Measurements from ENCODE around the gene PRAMEF14.
"Not testable (repeated sequence)": the region's sequence is repeated elsewhere in the genome, so short reads cannot be mapped to it uniquely, and the experiment has no call there.

PRAMEF14 gene

GRCh38 chr1:13347034-13347433, at the start of gene PRAMEF14:
Gene PRAMEF14 (minus strand): TSS chr1:13347134. CDS start chr1:13345314, 1,820 bp downstream.
- not testable (repeated sequence) for DNase-seq (ENCODE audit: low read depth in 1 of 2, low spot score in 1 of 2)

- not testable (repeated sequence) for DNase-seq (ENCODE audit: low read depth in 1 of 2, low spot score in 1 of 2)
These were observed 48.4 kb upstream of the PRAMEF14 start for GRCh38 chr1:13395311-13395710.

- DNase-seq (ENCODE audit: low read depth in 1 of 2, low spot score in 1 of 2), result not testable (repeated sequence)
These were observed 47.8 kb upstream of the PRAMEF14 start for GRCh38 chr1:13394761-13395160.

- not testable (repeated sequence) for DNase-seq (ENCODE audit: low read depth in 1 of 2, low spot score in 1 of 2)
These were observed 46.1 kb upstream of the PRAMEF14 start for GRCh38 chr1:13393004-13393403.

GRCh38 chr1:13389332-13389731, 42.4 kb upstream of the PRAMEF14 start, which contains the start of gene PRAMEF17:
Gene PRAMEF17 (plus strand): TSS chr1:13389632. CDS start chr1:13389658, 26 bp downstream.
- not testable (repeated sequence) for DNase-seq (ENCODE audit: low read depth in 1 of 2, low spot score in 1 of 2)

- DNase-seq (ENCODE audit: low read depth in 1 of 2, low spot score in 1 of 2), result not testable (repeated sequence)
These were observed 33.4 kb upstream of the PRAMEF14 start for GRCh38 chr1:13380380-13380779.

- DNase-seq (ENCODE audit: low read depth in 1 of 2, low spot score in 1 of 2), result not testable (repeated sequence)
These were observed 32.0 kb upstream of the PRAMEF14 start for GRCh38 chr1:13378983-13379382.

- not testable (repeated sequence) for DNase-seq (ENCODE audit: low read depth in 1 of 2, low spot score in 1 of 2)
These were observed 21.6 kb upstream of the PRAMEF14 start for GRCh38 chr1:13368544-13368943.

- DNase-seq (ENCODE audit: low read depth in 1 of 2, low spot score in 1 of 2), result not testable (repeated sequence)
These were observed 19.6 kb upstream of the PRAMEF14 start for GRCh38 chr1:13366536-13366935.

- not testable (repeated sequence) for DNase-seq (ENCODE audit: low read depth in 1 of 2, low spot score in 1 of 2)
These were observed 18.0 kb upstream of the PRAMEF14 start for GRCh38 chr1:13364928-13365327.

- DNase-seq (ENCODE audit: low read depth in 1 of 2, low spot score in 1 of 2), result not testable (repeated sequence)
These were observed 15.4 kb upstream of the PRAMEF14 start for GRCh38 chr1:13362364-13362763.

GRCh38 chr1:13356774-13357173, 9.8 kb upstream of the PRAMEF14 start:
- DNase-seq (ENCODE audit: low read depth in 1 of 2, low spot score in 1 of 2), result not testable (repeated sequence)

- not testable (repeated sequence) for DNase-seq (ENCODE audit: low read depth in 1 of 2, low spot score in 1 of 2)
These were observed 7.5 kb upstream of the PRAMEF14 start for GRCh38 chr1:13354475-13354874.

- DNase-seq (ENCODE audit: low read depth in 1 of 2, low spot score in 1 of 2), result not testable (repeated sequence)
These were observed 6.5 kb upstream of the PRAMEF14 start for GRCh38 chr1:13353476-13353875.

- DNase-seq (ENCODE audit: low read depth in 1 of 2, low spot score in 1 of 2), result not testable (repeated sequence)
These were observed 4.4 kb downstream of the PRAMEF14 start for GRCh38 chr1:13342496-13342895.

GRCh38 chr1:13315281-13315680, 31.7 kb downstream of the PRAMEF14 start, which contains the start of gene PRAMEF15:
Gene PRAMEF15 (plus strand): TSS chr1:13315581. CDS start chr1:13318408, 2,827 bp downstream.
- DNase-seq (ENCODE audit: low read depth in 1 of 2, low spot score in 1 of 2), result not testable (repeated sequence)

- DNase-seq (ENCODE audit: low read depth in 1 of 2, low spot score in 1 of 2), result not testable (repeated sequence)
These were observed 43.7 kb downstream of the PRAMEF14 start, which contains the start of gene PRAMEF33 for GRCh38 chr1:13303239-13303638. Gene PRAMEF33 (plus strand): TSS chr1:13303539. CDS start chr1:13305955, 2,416 bp downstream.

- not testable (repeated sequence) for DNase-seq (ENCODE audit: low read depth in 1 of 2, low spot score in 1 of 2)
These were observed 44.7 kb downstream of the PRAMEF14 start for GRCh38 chr1:13302197-13302596.

- DNase-seq (ENCODE audit: low read depth in 1 of 2, low spot score in 1 of 2), result not testable (repeated sequence)
These were observed 48.2 kb downstream of the PRAMEF14 start for GRCh38 chr1:13298699-13299098.

- not testable (repeated sequence) for DNase-seq (ENCODE audit: low read depth in 1 of 2, low spot score in 1 of 2)
These were observed 49.6 kb downstream of the PRAMEF14 start for GRCh38 chr1:13297216-13297931.

Measured in stimulated activated CD4-positive, alpha-beta T cell treated with anti-CD3 and anti-CD28 coated beads, Interleukin-15, amount 100 ng/mL, for 1 hour (primary cell).